Panc1 (cell line): ENCODE measurements around the gene MAP6. TPM values are rescaled to one million over a fixed set of nuclear protein-coding genes. Genes with fewer than 3 reads are reported as not detected.

Source experiments
- ATAC-seq: fragments of 200-7000 bp; cut with Tn5 transposase; 2 replicates; pipeline ENCODE4 v1.9.1; 2020; ENCODE audit warnings: mild to moderate bottlenecking, moderate library complexity
- BruUV-seq: library from RNA; stranded (reverse); fragments of 400-500 nt; replicated peaks from 2 replicates; lab custom pipeline; 2021; lab: Mats Ljungman, UMichigan
- CTCF ChIA-PET: fragments of 300-600 bp; sonication (Branson Sonifier 250); formaldehyde crosslinking; loops from one replicate; lab custom pipeline; 2022; ENCODE audit warnings: antibody characterized with exemption; lab: Charles Lee
- POLR2A ChIA-PET: fragments of 300-600 bp; sonication (Branson Sonifier 250); formaldehyde crosslinking; loops from one replicate; lab custom pipeline; 2022; ENCODE audit warnings: antibody characterized with exemption; lab: Charles Lee
- DNase-seq: peaks from one replicate; pipeline ENCODE4 v3.0.0-alpha.2; 2010; ENCODE audit warnings: low read depth, low spot score
- H3K27ac ChIP-seq: 2 replicates; pipeline ENCODE4 v1.5.1; 2011; ENCODE audit warnings: mild to moderate bottlenecking, low read length, inconsistent platforms
- H3K27me3 ChIP-seq: fragments of 200-500 bp; sonication (Bioruptor generic); 2 replicates; pipeline ENCODE4 v1.6.0; 2014; ENCODE audit warnings: low read length, inconsistent platforms; ENCODE audit not compliant: control insufficient read depth, insufficient read depth
- H3K36me3 ChIP-seq: fragments of 200-500 bp; sonication (Bioruptor generic); 2 replicates; pipeline ENCODE4 v1.5.1; 2014; ENCODE audit warnings: inconsistent platforms, mild to moderate bottlenecking, low read length, moderate library complexity; ENCODE audit not compliant: control insufficient read depth, insufficient read depth
- H3K4me1 ChIP-seq: 2 replicates; pipeline ENCODE4 v1.5.1; 2011; ENCODE audit warnings: inconsistent platforms, mild to moderate bottlenecking, low read length, moderate library complexity; ENCODE audit not compliant: control insufficient read depth, insufficient read depth
- H3K4me3 ChIP-seq, 2 experiments: 2 replicates each; pipeline ENCODE4 v1.5.1; 2011 to 2012; ENCODE audit warnings: low read depth in 2 of 2, low read length in 2 of 2, mild to moderate bottlenecking in 2 of 2, inconsistent platforms in 1 of 2, moderate library complexity in 1 of 2
- H3K9me3 ChIP-seq: fragments of 200-500 bp; sonication (Bioruptor generic); 2 replicates; pipeline ENCODE4 v1.5.1; 2014; ENCODE audit warnings: low read depth, mild to moderate bottlenecking, inconsistent platforms, low read length, moderate library complexity; ENCODE audit not compliant: control insufficient read depth, insufficient read depth
- POLR2AphosphoS5 ChIP-seq: IDR thresholded peaks from 2 replicates; pipeline ENCODE4 v1.6.1; 2012; ENCODE audit warnings: mild to moderate bottlenecking, low read depth, low read length, moderate library complexity
- SIN3A ChIP-seq: IDR thresholded peaks from 2 replicates; pipeline ENCODE4 v1.6.1; 2012; ENCODE audit warnings: low read depth, mild to moderate bottlenecking, low read length, moderate library complexity, borderline replicate concordance; ENCODE audit not compliant: insufficient read depth
- TCF7L2 ChIP-seq: IDR thresholded peaks from 2 replicates; pipeline ENCODE4 v1.6.1; 2011; ENCODE audit warnings: mild to moderate bottlenecking, low read depth, low read length, inconsistent platforms
- in situ Hi-C: cut with HindIII; loops from 2 replicates; pipeline ENCODE4 v1.10.0; 2016; ENCODE audit warnings: low sequenced_read_pairs, low pct_unique_long_range_greater_than_20kb
- intact Hi-C: fragments of 100-400 bp; cut with micrococcal nuclease; formaldehyde crosslinking; loops from one replicate; pipeline ENCODE4 v1.10.0; 2022; ENCODE audit not compliant: unreplicated experiment
- total RNA-seq: library from RNA; stranded (reverse); gene quantifications from one replicate; pipeline ENCODE4 v1.2.1, GENCODE V29; 2021; ENCODE audit not compliant: unreplicated experiment
- TF ChIP-seq, protein P1 (sequence below), 2 experiments: IDR thresholded peaks; 2 replicates each; pipeline ENCODE4 v1.6.1; 2011 to 2012; ENCODE audit warnings: low read depth in 2 of 2, control low read depth in 1 of 2, low read length in 1 of 2, mild to moderate bottlenecking in 1 of 2, moderate library complexity in 1 of 2; ENCODE audit not compliant: insufficient read depth in 1 of 2
- TF ChIP-seq, protein P2 (sequence below): fragments of 450-650 bp; IDR thresholded peaks from 2 replicates; pipeline ENCODE4 v1.5.1; 2017; ENCODE audit warnings: mild to moderate bottlenecking

MAP6 gene
- total RNA-seq, 1 experiment from 2014 or later, result 0.21 TPM

DNA sequence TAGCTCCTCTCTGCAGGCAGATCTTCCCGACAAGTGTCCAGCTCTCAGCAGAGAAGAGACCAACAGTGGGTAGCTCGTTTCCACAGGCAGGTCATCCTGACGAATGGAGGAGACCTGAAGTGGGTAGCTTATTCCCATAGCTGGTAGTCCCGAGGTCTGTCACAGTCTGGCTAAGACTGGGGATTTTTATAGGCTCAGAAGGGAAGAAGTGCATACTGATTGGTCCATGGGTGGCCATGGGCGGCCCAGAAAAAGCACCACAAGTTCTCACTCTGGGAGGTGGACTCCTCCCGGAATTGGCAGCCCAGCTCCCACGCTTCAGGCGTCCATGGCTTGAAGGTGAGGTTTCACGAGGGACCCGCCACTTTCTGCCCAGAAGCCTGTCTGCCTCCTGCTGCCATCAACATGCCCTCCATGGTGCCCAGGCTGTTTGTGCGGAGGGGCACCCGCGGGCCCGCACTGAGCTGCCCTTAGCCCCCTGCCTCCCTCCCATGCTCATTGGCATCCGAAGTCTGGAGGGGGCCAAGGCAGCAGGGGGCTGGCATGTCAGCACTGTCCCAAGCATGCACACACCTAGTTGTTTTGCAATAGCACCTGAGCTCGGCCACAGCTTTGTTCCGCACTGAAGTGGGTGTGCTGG lies 9.9 kb upstream of the MAP6 start:
- POLR2A ChIA-PET, result no interaction called here
- no TSS peak for BruUV-seq
- Histone ChIP-seq H3K4me1 (no peaks in the 10 kb centered on the region), H3K36me3 (no peaks in the 10 kb centered on the region), H3K4me3 (no peak overlapping the region), H3K27ac (no peak overlapping the region), H3K27me3 (peaks cover 27% of the 10 kb centered on the region), H3K9me3 (no peaks in the 10 kb centered on the region)
- no peak for TF ChIP-seq SIN3A
- TF ChIP-seq, protein P1, sequence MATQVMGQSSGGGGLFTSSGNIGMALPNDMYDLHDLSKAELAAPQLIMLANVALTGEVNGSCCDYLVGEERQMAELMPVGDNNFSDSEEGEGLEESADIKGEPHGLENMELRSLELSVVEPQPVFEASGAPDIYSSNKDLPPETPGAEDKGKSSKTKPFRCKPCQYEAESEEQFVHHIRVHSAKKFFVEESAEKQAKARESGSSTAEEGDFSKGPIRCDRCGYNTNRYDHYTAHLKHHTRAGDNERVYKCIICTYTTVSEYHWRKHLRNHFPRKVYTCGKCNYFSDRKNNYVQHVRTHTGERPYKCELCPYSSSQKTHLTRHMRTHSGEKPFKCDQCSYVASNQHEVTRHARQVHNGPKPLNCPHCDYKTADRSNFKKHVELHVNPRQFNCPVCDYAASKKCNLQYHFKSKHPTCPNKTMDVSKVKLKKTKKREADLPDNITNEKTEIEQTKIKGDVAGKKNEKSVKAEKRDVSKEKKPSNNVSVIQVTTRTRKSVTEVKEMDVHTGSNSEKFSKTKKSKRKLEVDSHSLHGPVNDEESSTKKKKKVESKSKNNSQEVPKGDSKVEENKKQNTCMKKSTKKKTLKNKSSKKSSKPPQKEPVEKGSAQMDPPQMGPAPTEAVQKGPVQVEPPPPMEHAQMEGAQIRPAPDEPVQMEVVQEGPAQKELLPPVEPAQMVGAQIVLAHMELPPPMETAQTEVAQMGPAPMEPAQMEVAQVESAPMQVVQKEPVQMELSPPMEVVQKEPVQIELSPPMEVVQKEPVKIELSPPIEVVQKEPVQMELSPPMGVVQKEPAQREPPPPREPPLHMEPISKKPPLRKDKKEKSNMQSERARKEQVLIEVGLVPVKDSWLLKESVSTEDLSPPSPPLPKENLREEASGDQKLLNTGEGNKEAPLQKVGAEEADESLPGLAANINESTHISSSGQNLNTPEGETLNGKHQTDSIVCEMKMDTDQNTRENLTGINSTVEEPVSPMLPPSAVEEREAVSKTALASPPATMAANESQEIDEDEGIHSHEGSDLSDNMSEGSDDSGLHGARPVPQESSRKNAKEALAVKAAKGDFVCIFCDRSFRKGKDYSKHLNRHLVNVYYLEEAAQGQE (IDR thresholded peaks at IDR 0.05; ENCODE audit: insufficient read depth in 1 of 2, low read depth in 2 of 2, low read length in 1 of 2), result no peak
- TF ChIP-seq, protein P2, sequence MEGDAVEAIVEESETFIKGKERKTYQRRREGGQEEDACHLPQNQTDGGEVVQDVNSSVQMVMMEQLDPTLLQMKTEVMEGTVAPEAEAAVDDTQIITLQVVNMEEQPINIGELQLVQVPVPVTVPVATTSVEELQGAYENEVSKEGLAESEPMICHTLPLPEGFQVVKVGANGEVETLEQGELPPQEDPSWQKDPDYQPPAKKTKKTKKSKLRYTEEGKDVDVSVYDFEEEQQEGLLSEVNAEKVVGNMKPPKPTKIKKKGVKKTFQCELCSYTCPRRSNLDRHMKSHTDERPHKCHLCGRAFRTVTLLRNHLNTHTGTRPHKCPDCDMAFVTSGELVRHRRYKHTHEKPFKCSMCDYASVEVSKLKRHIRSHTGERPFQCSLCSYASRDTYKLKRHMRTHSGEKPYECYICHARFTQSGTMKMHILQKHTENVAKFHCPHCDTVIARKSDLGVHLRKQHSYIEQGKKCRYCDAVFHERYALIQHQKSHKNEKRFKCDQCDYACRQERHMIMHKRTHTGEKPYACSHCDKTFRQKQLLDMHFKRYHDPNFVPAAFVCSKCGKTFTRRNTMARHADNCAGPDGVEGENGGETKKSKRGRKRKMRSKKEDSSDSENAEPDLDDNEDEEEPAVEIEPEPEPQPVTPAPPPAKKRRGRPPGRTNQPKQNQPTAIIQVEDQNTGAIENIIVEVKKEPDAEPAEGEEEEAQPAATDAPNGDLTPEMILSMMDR, result no peak
- TF ChIP-seq TCF7L2, result no peak
- no peak for TF ChIP-seq POLR2AphosphoS5
- ATAC-seq (peak; percentile 78), DNase-seq (no peak)
- CTCF ChIA-PET, result no interaction called here
- intact Hi-C loops (no loop called here), in situ Hi-C loops (no loop called here)

DNA sequence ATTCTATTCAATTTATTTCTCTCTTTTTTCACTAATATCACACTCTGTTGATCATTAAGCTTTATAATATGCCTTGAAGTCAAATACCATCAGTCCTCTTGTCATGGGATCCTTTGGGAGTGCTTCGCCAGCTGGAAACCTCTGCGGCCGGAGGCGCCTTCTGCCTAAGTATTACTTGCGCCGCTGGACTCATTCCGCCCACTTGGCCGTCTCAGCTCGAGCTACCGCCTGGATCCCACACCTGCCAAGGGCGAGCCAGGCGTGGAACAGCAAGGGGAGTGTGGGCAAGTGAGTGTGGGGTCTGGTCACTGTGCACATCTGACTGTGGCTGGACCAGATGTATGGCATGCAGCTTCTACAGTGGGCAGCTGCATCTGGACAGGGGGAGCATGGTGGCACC lies 9.1 kb upstream of the MAP6 start:
- Histone ChIP-seq H3K36me3 (no peaks in the 10 kb centered on the region), H3K4me1 (no peaks in the 10 kb centered on the region), H3K27me3 (peaks cover 27% of the 10 kb centered on the region), H3K4me3 (no peak overlapping the region), H3K27ac (no peak overlapping the region), H3K9me3 (no peaks in the 10 kb centered on the region)
- in situ Hi-C loops (no loop called here), intact Hi-C loops (no loop called here)
- DNase-seq (no peak), ATAC-seq (no peak)
- ChIA-PET CTCF (no interaction called here), POLR2A (no interaction called here)
- BruUV-seq, result no TSS peak
- TF ChIP-seq, protein P1 (IDR thresholded peaks at IDR 0.05; ENCODE audit: insufficient read depth in 1 of 2, low read depth in 2 of 2, low read length in 1 of 2), result no peak
- TF ChIP-seq, protein P2, result no peak
- TF ChIP-seq TCF7L2 (no peak), SIN3A (no peak), POLR2AphosphoS5 (no peak)
